Skeletal muscle tissue (tissue), 4 donors: Measurements from ENCODE around the gene FRMD4A. TPM values are rescaled to one million over a fixed set of nuclear protein-coding genes. Genes with fewer than 3 reads are reported as not detected.
"Not testable (repeated sequence)": the region's sequence is repeated elsewhere in the genome, so short reads cannot be mapped to it uniquely, and the experiment has no call there.

Experiments used
- H3K27ac ChIP-seq: one replicate; pipeline ENCODE4 v1.7.0; 2013; ENCODE audit warnings: mild to moderate bottlenecking, low read depth, low read length, inconsistent platforms
- H3K27me3 ChIP-seq, 3 donors: one replicate each; pipeline ENCODE4 v1.7.0; 2013; ENCODE audit warnings: low read length in 3 of 3; ENCODE audit not compliant: control insufficient read depth in 3 of 3, insufficient read depth in 3 of 3
- H3K36me3 ChIP-seq, 3 donors: one replicate each; pipeline ENCODE4 v1.7.0; 2013; ENCODE audit warnings: low read length in 3 of 3; ENCODE audit not compliant: control insufficient read depth in 3 of 3, insufficient read depth in 3 of 3
- H3K4me1 ChIP-seq, 3 donors: one replicate each; pipeline ENCODE4 v1.7.0; 2013; ENCODE audit warnings: low read length in 3 of 3, mild to moderate bottlenecking in 3 of 3; ENCODE audit not compliant: control insufficient read depth in 3 of 3, insufficient read depth in 3 of 3
- H3K4me3 ChIP-seq, 3 donors: one replicate each; pipeline ENCODE4 v1.7.0; 2013; ENCODE audit warnings: low read length in 3 of 3
- H3K9ac ChIP-seq, 3 donors: one replicate each; pipeline ENCODE4 v1.7.0; 2013; ENCODE audit warnings: low read length in 3 of 3, mild to moderate bottlenecking in 3 of 3, moderate library complexity in 2 of 3, low read depth in 1 of 3
- H3K9me3 ChIP-seq, 3 donors: one replicate each; pipeline ENCODE4 v1.7.0; 2013; ENCODE audit warnings: low read length in 3 of 3; ENCODE audit not compliant: control insufficient read depth in 3 of 3
- total RNA-seq: library from RNA; depleted of rRNA; stranded (reverse); fragments of >200 nt; gene quantifications from one replicate; pipeline ENCODE4 v1.2.3, GENCODE V29; 2014
- donor health status: Osteomylitis.

The FRMD4A gene
- total RNA-seq, 1 donor from 2014 or later, result 19.3 TPM

- Histone ChIP-seq H3K27ac (no peak overlapping the region), H3K4me3 (no peak overlapping the region), H3K9ac (no peak overlapping the region)
Measured at GRCh38 chr10:13928451-13928850, 402.3 kb downstream of the FRMD4A start.

GRCh38 chr10:13925971-13926780 is 404.5 kb downstream of the FRMD4A start:
- H3K36me3 ChIP-seq, result no peaks in the 10 kb centered on the region
- no peak overlapping the region for H3K9ac ChIP-seq
- no peaks in the 10 kb centered on the region for H3K4me1 ChIP-seq
- no peak overlapping the region for H3K4me3 ChIP-seq
- no peak overlapping the region for H3K27ac ChIP-seq
- no peaks in the 10 kb centered on the region for H3K9me3 ChIP-seq
- no peaks in the 10 kb centered on the region for H3K27me3 ChIP-seq

More at GRCh38 chr10:13928451-13928850, 402.3 kb downstream of the FRMD4A start:
- H3K36me3 ChIP-seq, result no peaks in the 10 kb centered on the region
- no peaks in the 10 kb centered on the region for H3K4me1 ChIP-seq
- no peaks in the 10 kb centered on the region for H3K27me3 ChIP-seq
- no peaks in the 10 kb centered on the region for H3K9me3 ChIP-seq

- H3K9me3 ChIP-seq, result no peaks in the 10 kb centered on the region
- no peak overlapping the region for H3K9ac ChIP-seq
- H3K4me3 ChIP-seq, result no peak overlapping the region
- peak overlapping the region; percentile 11 for H3K27ac ChIP-seq
- H3K4me1 ChIP-seq, result no peaks in the 10 kb centered on the region
- H3K27me3 ChIP-seq, result no peaks in the 10 kb centered on the region
- no peaks in the 10 kb centered on the region for H3K36me3 ChIP-seq
Measured at GRCh38 chr10:13924040-13924725, 406.5 kb downstream of the FRMD4A start.

GRCh38 chr10:13922586-13922985 is 408.1 kb downstream of the FRMD4A start:
- Histone ChIP-seq H3K4me1 (no peaks in the 10 kb centered on the region), H3K27ac (no peak overlapping the region), H3K9me3 (no peaks in the 10 kb centered on the region), H3K4me3 (no peak overlapping the region), H3K27me3 (no peaks in the 10 kb centered on the region), H3K9ac (no peak overlapping the region), H3K36me3 (no peaks in the 10 kb centered on the region)

GRCh38 chr10:13921941-13922340 is 408.8 kb downstream of the FRMD4A start:
- H3K9ac ChIP-seq, result no peak overlapping the region
- H3K36me3 ChIP-seq, result no peaks in the 10 kb centered on the region
- H3K27me3 ChIP-seq, result no peaks in the 10 kb centered on the region
- no peaks in the 10 kb centered on the region for H3K4me1 ChIP-seq
- H3K9me3 ChIP-seq, result no peaks in the 10 kb centered on the region
- H3K27ac ChIP-seq, result no peak overlapping the region
- H3K4me3 ChIP-seq, result no peak overlapping the region

- H3K9me3 ChIP-seq, H3K36me3 ChIP-seq, H3K9ac ChIP-seq, H3K27me3 ChIP-seq, H3K27ac ChIP-seq, H3K4me3 ChIP-seq, H3K4me1 ChIP-seq: not testable (repeated sequence)
Measured at GRCh38 chr10:13921131-13921530, 409.6 kb downstream of the FRMD4A start.

- no peaks in the 10 kb centered on the region for H3K36me3 ChIP-seq
- no peaks in the 10 kb centered on the region for H3K4me1 ChIP-seq
- no peaks in the 10 kb centered on the region for H3K9me3 ChIP-seq
- no peaks in the 10 kb centered on the region for H3K27me3 ChIP-seq
- no peak overlapping the region for H3K27ac ChIP-seq
- no peak overlapping the region for H3K4me3 ChIP-seq
- H3K9ac ChIP-seq, result no peak overlapping the region
Measured at GRCh38 chr10:13920465-13920864, 410.3 kb downstream of the FRMD4A start.

GRCh38 chr10:13920031-13920430 is 410.7 kb downstream of the FRMD4A start:
- no peak overlapping the region for H3K9ac ChIP-seq
- no peaks in the 10 kb centered on the region for H3K4me1 ChIP-seq
- no peaks in the 10 kb centered on the region for H3K27me3 ChIP-seq
- H3K9me3 ChIP-seq, result no peaks in the 10 kb centered on the region
- no peaks in the 10 kb centered on the region for H3K36me3 ChIP-seq
- H3K4me3 ChIP-seq, result no peak overlapping the region
- no peak overlapping the region for H3K27ac ChIP-seq

GRCh38 chr10:13917791-13918190 is 412.9 kb downstream of the FRMD4A start:
- Histone ChIP-seq H3K4me3 (no peak overlapping the region), H3K27me3 (no peaks in the 10 kb centered on the region), H3K9me3 (no peaks in the 10 kb centered on the region), H3K27ac (no peak overlapping the region), H3K36me3 (no peaks in the 10 kb centered on the region), H3K4me1 (no peaks in the 10 kb centered on the region), H3K9ac (no peak overlapping the region)

GRCh38 chr10:13916384-13916947 is 414.3 kb downstream of the FRMD4A start:
- no peak overlapping the region for H3K4me3 ChIP-seq
- H3K9ac ChIP-seq, result no peak overlapping the region
- no peak overlapping the region for H3K27ac ChIP-seq
- H3K4me1 ChIP-seq, result no peaks in the 10 kb centered on the region
- no peaks in the 10 kb centered on the region for H3K9me3 ChIP-seq
- no peaks in the 10 kb centered on the region for H3K36me3 ChIP-seq
- no peaks in the 10 kb centered on the region for H3K27me3 ChIP-seq
